Suppressor macrophage (primary cell): ENCODE data around the gene GADD45G.
A peak's percentile ranks its signal among the peaks of the same experiment; 100 is the strongest.

ENCODE experiments used
- DNase-seq, 4 experiments: peaks; one replicate each; pipeline ENCODE4 v3.0.0-alpha.2; 2020 to 2022
- total RNA-seq, 17 experiments: gene quantifications; one replicate each; lab custom pipeline; 2026; ENCODE audit warnings: mixed read lengths in 6 of 17, inconsistent platforms in 3 of 17; lab: John Stamatoyannopoulos, UW

Gene GADD45G, protein sequence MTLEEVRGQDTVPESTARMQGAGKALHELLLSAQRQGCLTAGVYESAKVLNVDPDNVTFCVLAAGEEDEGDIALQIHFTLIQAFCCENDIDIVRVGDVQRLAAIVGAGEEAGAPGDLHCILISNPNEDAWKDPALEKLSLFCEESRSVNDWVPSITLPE
- 2.1 to 23.1 (median 6.9) reads per million in 17 experiments for total RNA-seq

DNA sequence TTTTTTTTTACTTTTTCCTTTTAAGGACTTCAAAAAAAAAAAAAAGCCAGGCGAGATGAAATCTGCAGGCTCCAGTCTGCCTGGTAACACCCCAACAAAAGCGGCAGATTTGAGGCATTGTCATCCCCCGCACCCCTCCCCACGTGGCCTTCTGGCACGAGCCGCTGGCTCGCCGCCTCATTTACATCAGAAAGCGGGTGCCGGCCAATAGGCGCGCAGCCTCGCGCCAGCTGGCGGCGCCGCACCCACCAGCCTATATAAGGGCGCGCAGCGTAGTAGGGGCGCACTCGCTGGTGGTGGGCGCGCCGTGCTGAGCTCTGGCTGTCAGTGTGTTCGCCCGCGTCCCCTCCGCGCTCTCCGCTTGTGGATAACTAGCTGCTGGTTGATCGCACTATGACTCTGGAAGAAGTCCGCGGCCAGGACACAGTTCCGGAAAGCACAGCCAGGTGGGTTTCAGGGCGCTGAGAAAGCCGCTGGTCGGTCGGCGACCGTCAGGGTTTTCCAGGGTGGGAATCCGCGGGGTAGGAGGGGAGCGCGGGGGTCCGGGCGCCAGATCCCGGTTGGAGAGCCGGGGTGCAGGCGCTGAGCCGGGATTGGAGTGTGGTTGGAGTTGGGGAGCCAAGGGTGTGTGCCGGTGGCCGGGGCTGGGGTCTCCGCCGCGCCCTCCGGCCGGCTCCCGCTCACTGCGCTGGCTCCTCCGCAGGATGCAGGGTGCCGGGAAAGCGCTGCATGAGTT is at the start of gene GADD45G:
Gene GADD45G, plus strand, starts transcription at position 284 of the 736 bp plus-strand sequence. Its CDS starts 110 bp downstream, at position 394.
- peak; percentile 97 to 98 (median 98) for DNase-seq

DNA sequence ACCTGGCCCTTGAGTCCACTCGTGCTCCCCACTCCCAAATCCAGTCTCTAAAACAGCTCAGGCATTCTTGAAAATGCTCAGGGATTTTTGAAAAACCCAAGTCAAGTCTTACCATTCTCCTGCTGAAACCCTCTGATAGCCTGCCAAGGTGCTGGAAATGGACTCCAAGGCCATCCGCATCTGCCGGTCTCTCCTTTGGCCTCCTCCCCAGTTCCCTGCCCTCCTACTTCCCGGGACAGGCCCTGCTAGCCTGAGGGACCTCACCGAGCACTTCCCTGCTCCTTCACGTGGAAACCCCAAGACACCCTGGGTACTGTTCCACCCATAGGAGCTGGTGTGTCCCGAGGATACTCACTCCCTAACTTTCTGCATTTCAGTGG is 49.8 kb upstream of the GADD45G start:
- no peak for DNase-seq

DNA sequence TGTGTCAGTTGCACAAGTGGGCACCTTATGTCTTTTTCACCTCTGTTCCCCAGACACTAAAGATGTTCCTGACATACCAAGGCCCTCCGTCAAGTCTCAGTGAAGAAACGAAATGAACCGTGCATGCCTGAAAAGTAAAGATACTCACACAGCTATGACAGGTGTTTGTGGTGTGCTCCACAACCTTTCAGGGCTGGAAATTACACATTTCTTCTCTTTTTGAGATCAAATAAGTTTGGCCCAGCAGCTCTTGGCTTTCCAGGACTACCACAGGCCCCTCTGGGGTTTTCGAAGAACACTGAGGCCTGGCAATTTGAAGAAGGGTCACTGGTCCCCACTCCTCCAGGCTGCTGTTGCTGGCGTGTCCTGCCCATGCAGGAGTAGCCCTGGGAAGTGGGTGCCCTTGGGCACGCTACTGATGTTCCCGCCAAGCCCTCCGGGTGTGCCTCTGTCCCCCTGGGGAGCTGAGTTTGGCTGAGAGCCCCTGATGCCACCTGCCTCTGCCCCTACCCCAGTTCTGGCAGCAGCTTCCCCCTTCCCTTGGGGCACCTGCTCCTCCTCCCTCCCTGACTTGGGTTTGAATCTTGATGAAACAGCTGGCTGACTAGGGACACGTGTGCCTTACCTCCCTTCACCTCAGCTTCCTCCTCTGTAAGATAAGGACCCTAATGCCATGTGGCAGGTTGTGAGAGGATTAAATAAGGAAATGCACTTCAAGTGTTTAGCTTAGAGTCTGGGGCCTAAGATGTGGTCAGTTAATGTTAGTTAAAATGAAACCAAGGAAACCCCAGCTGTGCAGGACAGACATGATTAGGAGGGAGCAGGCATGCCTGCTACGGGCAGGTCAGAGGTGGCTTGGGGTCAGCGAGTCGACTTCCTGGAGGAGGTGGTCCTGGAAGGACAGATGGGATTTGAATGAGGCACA is 49.1 kb upstream of the GADD45G start:
- no peak for DNase-seq

DNA sequence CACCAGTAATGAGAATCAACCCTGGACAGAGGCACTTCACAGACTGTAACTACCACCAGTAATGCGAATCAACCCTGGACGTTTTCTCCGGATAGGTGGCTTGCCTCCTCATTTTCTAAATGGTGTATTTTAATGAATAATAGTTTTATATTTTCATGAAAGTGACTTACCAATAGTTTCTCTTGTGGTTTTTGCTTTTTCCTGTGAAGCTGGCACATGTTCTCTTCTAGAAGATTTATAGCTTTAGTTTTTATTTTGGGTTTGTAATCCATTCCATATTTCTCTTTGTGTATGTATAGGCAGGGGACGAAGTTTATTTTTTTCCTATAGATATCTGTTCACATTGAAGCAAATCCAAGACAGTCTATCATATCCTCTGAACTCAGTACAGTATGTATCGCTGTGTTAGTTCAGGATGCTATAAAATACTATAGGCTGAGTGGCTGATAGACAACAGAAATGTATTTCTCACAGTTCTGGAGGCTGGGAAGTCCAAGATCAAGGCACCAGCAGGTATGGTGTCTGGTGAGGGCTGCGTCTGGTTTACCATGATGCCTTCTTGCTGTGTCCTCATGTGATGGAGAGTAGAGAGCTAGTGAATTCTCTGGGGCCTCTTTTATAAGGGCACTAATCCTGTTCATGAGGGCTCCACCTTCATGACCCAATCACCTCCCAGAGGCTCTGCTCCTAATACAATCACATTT is 46.5 kb upstream of the GADD45G start:
- DNase-seq: no peak

DNA sequence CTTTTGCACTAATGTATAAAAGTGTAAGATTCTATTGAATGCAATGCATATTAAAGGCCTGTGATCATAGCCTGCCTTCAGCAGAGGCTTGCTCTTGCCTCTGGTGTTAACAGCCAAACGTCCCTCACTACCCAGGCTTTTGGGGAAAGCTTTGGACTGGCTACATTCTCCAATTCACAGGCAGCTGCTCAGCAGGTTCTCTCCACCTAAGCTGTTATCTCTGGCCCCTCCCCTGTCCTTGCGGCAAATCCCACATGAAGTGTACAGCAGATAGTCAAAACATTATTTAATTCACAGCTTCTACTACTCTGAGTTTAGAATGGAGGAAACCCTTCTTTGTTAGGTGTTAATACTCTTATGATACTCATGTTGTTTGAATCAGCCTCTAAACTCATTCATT is 45.9 kb upstream of the GADD45G start:
- no peak for DNase-seq

DNA sequence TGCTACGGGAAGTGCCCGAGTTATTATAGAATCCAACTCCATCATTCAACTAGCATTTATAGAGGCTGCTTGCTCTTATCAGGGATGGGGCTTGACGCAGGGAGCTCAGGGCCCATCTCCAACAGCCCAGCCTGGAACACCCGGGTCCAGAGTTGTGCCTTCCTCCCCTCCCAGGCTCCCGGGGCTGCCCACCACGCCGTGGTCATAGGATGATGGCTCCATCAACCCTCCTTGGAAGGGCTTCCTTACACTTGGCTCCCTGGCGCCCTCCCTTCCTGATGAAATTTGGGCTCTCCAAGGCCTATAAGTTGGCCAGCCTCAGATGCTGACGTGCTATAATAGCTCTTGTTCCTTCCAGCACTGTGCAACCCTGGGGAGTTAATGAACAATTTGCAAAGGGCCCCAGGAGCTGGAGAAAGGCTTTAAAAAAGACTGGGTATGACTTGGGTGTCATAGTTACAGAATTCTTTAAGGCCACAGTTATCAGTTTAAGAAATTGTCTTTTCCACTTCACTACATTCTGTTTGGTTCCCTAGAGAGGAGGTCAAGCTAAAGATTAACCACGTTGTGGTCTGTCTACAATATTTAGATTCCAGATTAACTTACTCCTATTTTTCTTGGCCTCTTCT is 42.5 kb upstream of the GADD45G start:
- DNase-seq: no peak

DNA sequence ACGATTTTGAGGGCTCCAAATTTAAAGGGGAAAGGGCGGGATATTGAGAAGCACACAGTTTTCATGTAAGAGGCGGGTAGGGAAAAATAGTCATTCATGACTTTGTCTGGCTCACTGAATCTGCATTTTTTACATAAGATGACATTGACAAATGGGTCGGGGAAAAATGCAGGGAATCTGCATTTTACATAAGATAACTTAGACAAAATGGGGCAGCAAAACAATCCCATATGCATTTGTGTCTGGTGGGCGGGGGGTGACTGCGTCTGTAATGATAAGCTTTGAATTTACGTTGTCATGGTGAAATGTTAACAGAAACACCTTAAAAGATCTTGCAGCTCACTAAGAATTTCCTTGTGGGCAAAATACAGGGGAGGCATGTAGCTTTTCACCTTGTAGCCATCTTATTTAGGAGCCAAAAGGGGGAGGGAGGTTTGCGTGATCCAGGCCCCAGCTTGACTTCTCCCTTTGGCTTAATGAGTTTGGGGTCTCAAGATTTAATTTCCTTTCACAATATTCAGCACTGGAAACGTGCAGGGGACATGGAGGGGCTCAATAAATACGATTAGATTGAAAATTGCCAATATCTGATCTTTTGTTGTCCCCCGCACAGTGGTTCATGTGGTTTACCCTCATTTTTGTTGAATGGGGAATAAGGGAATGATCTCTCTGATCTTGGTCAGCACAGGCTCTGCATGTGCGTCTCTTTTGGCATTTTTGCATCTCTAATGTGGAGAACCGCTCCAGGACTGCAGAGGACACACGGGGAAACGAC is 41.1 kb upstream of the GADD45G start:
- no peak for DNase-seq

DNA sequence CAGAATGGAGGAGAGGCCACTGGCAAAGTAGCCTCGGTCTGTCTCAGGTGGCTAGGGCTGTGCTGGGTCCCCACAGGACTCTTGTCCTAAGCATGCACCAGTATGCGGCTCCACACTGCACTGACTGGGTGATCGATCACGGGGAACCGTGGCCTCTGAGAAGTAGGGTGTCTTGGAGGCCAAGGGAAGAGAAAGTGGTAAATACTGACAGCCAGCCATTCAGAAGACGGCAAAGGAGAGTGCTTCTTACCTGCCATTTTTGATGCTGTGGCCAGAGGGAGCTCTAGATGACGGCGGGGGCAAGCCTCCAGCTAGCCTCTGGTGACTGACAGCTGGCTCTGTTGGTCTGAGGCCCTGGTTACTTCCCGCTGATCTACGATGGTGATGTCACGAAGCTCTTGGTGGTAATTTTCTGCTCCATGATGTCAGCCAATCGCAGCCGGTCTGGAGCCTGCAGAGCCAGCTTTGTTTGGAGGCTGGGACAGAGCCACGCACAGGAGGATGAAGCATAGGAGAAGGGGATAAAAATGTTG is 40.4 kb upstream of the GADD45G start:
- DNase-seq: peak in 3 of 4 experiments; percentile 41 to 43 (median 43)

DNA sequence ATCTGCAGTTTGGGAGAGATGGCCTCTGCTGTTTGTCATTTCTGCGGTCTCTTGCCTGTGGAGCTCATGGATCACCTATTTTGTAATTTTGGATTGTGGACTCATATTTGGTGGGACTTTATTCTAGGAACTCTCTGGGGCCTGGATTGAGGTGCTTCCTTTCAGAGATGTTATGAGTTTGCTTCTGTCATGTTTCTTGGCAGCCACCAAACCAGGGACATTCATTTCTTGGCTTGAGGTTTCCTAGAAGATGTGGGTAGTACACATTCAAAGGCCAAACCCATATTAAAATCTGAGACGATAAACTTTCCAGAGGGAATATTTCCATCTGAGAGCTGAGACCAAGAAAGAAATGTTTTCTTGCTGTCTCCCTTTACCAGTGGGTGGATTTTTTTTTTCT is 37.2 kb upstream of the GADD45G start:
- DNase-seq: no peak

DNA sequence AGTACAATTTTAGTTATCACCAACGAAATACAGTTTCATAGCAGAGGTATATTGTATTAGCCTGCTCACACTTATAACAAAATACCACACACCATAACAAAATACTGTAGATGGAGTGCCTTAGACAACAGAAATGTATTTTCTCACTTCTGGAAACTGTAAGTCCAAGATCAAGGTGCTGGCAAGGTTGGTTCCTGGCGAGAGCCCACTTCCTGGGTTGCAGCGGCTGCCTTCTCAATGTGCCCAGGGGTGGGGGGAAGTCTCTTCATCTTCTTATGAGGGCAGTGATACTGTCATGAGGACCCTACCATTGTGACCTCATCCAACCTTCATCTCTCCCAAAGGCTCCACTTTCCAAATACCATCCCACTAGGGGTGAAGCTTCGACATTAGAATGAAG is 30.5 kb upstream of the GADD45G start:
- no peak for DNase-seq

DNA sequence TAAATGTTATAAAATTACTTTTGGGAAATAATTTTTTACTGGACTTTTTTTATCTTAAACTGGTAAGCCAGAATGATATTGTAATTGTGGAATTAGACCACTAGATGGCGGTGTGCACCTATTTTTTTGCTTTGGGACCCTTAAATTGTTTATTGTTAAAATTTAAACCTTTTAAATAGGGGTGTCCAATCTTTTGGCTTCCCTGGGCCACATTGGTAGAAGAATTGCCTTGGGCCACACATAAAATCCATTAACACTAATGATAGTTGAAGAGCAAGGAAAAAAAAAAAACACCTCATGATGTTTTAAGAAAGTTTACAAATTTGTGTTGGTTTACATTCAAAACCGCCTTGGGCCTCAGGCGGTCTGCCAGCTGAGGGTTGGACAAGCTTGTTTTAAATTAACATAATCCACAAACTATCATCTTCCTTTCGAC is 28.4 kb upstream of the GADD45G start:
- DNase-seq: peak; percentile 37 to 53 (median 42)

DNA sequence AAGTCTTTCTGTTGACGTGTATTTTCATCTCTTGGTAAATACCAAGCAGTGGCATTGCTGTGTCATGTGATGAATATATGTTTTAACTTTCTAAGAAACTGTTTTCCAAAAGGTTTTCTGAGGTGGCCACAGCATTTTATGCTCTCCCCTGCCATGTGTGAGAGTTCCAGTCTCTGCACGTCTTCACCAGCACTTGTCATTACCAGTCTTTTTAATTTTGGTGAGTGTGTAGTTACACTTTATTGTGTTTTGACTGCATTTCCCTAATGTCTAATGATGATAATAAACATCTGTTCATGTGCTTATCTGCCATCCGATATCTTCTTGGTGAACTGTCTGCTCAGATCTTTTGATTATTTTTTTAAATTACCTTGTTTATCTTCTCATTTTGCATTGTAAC is 27.4 kb upstream of the GADD45G start:
- DNase-seq: no peak

DNA sequence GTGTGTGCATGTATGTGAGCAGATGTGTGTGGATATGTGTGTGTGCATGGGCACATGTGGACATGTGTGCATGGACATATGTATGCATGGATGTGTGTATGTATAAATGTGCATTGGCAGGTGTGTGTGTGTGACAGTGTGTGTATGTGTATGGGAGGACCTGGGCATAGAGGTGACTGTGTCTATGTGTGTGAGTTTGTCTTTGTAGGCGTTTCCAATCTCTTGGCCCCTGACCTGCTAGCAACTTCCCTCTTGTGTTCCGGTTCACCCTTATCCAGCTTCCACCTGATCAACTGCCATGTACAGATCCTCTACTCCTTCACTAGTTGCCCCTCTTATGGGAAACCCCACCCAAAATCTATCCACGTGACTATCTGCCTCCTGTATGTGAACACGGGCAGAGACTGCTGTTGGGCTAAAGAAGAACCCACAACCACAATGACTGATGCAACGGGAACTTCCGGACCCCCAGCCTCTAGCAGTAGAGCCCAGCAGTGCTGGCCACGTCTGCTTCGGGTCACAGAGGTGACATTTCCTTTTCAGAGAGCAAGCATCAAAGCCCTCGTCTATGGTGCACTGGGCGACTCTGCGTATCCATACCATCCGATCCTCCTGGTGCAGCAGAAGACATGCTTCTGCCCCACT is 24.9 kb upstream of the GADD45G start:
- peak in 2 of 4 experiments; percentile 16 to 21 for DNase-seq

DNA sequence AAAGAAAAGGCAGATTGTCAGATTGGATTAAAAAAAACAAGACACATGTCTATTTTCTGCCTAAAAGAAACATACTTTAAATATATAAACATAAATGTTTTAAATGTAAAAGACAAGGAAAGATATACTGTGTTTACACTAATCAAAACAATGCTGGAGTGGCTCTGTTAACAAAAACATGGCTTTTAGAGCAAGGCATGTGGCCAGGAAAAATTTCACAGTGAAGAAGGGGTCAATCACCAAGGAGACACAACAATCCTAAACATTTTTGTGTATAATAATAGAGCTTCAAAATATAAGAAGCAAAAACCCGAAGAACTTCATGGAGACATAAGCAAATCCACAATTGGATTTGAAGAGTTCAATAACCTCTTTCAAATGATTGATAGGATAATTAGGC is 18.5 kb upstream of the GADD45G start:
- no peak for DNase-seq

DNA sequence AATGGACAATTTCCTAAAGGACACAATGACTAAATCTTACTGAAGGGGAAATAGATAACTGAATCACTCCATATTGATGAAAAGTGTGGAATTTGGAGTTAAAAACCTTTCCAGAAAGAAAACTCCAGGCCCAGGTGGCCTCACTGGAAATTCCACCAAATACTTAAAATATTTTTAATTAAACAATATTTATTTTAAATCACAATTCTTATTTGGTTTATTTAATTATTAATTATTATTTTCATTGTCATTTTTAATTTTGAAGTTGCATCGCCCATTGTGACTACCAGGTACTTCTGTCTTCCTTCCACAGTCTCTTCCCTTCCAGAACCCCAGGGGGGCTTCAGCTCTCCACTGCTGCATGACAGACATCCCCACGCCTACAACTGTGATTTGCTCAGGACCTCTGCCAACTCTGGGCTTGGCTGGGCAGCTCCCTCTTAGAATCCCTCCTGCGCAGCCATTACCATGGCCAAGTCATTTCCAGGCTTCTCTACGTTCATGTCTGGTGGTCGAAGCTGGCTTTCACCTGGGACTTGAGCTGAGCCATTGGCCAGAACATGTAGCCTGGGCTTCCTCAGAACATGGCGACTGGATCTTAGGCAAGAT is 16.4 kb upstream of the GADD45G start:
- no peak for DNase-seq

DNA sequence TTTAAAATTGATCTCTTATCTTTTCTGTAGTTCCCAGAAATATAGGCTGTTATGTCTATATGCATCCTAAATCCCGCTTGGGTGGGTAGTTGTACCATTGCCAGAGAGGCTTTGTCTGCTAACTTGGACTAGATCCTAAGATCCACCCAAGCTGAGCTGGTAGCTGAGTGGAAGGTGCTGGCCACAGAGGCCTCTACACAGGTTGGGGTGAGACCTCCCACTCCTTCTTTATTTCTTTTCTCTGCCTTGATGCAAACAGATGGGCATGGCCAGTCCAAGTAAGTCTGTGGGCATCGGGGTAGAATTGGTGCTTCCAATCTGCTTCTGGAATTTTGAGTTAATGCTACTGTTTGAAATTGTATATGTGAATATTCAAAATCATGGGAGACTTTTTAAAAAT is 14.4 kb upstream of the GADD45G start:
- no peak for DNase-seq

DNA sequence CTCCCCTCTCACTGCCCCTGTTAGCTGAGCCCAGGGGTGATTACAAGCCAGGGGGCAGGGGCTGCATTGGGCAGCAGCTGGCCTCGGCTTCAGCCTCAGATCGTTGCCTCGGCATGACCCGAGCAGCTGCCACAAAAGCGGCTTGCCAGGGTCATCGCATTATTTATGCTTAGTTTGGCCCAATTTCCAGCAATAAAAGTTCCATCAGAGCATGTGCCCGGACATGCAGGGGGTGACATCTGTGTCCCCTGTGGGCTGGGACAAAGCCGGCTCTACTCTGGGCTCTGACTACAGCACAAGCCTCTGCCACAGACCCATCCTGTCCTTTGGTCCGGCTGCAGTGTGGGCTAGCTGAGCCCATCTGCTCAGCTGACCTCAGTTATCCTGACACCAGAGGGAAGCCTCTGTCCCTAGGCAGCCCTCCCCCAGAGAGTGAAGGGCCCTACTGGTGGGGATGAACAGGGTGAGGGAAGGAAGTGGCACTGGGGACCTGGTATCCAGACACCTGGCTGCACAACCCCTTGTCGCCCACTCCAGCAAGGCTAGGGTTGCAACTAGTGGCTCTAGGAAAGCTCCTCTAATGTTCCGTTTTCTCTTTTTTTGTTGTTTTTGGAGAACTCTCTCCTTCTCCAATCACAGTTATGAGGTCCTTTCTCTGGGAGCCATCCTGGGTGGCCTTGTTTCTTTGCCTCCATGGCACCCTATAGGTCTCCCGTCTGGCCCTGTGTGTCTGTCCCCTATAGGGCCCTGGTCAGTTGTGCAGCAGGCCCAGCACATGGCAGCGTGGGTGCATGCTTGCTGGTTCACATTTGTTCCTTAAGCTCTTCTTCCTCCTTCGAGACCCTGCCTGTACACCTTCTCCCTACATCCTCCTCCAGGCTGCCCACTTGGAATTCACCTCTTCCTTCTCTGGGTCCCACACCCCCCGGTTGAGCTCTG is 13.3 kb upstream of the GADD45G start:
- DNase-seq: no peak

DNA sequence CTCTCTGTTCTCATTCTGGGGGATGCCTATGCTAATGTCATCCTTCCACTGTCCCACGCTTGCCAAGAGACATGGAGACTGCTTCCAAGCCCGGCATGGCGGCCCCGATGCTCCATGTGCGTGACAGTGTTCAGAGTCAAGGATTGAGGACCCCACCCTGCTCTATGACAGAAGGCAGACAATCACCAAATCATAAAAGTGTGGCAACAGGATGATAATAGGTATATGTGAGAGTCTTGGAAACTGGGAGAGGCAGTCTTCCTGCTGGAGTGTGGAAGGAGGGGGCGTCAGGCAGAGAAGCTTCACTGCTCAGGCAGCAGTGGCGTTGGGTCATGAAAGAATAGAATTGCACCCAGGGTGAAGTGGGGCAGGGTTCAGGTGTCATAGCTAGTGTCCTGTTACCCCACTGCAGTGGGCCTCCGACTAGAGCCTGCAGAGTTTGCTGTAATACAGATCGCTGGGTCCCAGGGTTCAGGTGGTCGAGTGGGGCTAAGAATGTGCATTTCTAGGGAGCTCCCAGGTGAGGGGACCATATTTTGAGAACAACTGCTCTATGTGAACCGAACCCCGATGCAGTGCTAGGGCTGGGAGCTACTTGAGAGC is 12.5 kb upstream of the GADD45G start:
- DNase-seq: no peak
